B cell (primary cell): ENCODE results near the gene NUDT21. TPM values are rescaled to one million over a fixed set of nuclear protein-coding genes. Genes with fewer than 3 reads are reported as not detected.

Experiments used
- ATAC-seq: fragments of 200-7000 bp; cut with Tn5 transposase; one replicate; pipeline ENCODE4 v1.10.0; 2021; ENCODE audit warnings: low read depth, mild to moderate bottlenecking, moderate number of reproducible peaks, moderate library complexity
- CTCF ChIA-PET: fragments of 350-600 bp; sonication (Branson Sonifier 250); formaldehyde crosslinking; loops from one replicate; lab custom pipeline; 2021; ENCODE audit warnings: antibody characterized with exemption, inconsistent platforms; lab: Charles Lee
- POLR2A ChIA-PET: fragments of 350-600 bp; sonication (Branson Sonifier 250); formaldehyde crosslinking; loops from one replicate; lab custom pipeline; 2021; ENCODE audit warnings: antibody characterized with exemption; lab: Charles Lee
- DNase-seq: peaks from one replicate; pipeline ENCODE4 v3.0.0; 2013
- H2AFZ ChIP-seq: 2 replicates; pipeline ENCODE4 v1.6.1; 2012; ENCODE audit warnings: mild to moderate bottlenecking, low read depth, low read length; ENCODE audit not compliant: insufficient read depth, poor library complexity, severe bottlenecking
- H3K27ac ChIP-seq, 2 donors: 1 replicate in 1 of 2; 2 replicates in 1 of 2; pipeline ENCODE4 v1.5.1; 2012 to 2013; ENCODE audit warnings: low read length in 2 of 2, mild to moderate bottlenecking in 2 of 2, moderate library complexity in 1 of 2
- H3K27me3 ChIP-seq, 4 experiments: fragments of 200-600 bp in 1 of 4; sonication (generic) in 1 of 4; replicated peaks in 1 of 4; 1 replicate in 2 of 4; 2 replicates in 2 of 4; pipeline versions ENCODE4 v1.6.1 to v1.7.0; 2013 to 2016; ENCODE audit warnings: low read length in 3 of 4, mild to moderate bottlenecking in 2 of 4, mixed read lengths in 1 of 4, moderate library complexity in 1 of 4; ENCODE audit not compliant: insufficient read depth in 4 of 4, control insufficient read depth in 3 of 4; ENCODE audit errors: control extremely low read depth in 1 of 4
- H3K36me3 ChIP-seq, 2 experiments: replicated peaks in 1 of 2; 1 replicate in 1 of 2; 2 replicates in 1 of 2; pipeline versions ENCODE4 v1.6.1 to v1.7.1; 2013; ENCODE audit warnings: low read length in 1 of 2; ENCODE audit not compliant: insufficient read depth in 2 of 2, control insufficient read depth in 1 of 2; ENCODE audit errors: control extremely low read depth in 1 of 2, extremely low read depth in 1 of 2
- H3K4me1 ChIP-seq, 2 donors: fragments of 200-600 bp in 1 of 2; sonication (generic) in 1 of 2; 1 replicate in 1 of 2; 2 replicates in 1 of 2; pipeline versions ENCODE4 v1.5.1 to v1.6.1; 2013 to 2017; ENCODE audit warnings: low read length in 2 of 2; ENCODE audit not compliant: control insufficient read depth in 2 of 2, insufficient read depth in 2 of 2
- H3K4me2 ChIP-seq: replicated peaks from 2 replicates; pipeline ENCODE3; 2012; ENCODE audit warnings: mild to moderate bottlenecking, low read depth, low read length; ENCODE audit not compliant: poor library complexity, severe bottlenecking
- H3K4me3 ChIP-seq, 5 experiments: fragments of 200-600 bp in 1 of 5; sonication (generic) in 1 of 5; 1 replicate in 3 of 5; 2 replicates in 2 of 5; pipeline versions ENCODE4 v1.5.1 to v1.7.0; 2011 to 2016; ENCODE audit warnings: low read length in 4 of 5, mild to moderate bottlenecking in 4 of 5, low read depth in 2 of 5, control low read depth in 1 of 5, moderate library complexity in 1 of 5; ENCODE audit not compliant: insufficient read depth in 1 of 5; ENCODE audit errors: control extremely low read depth in 1 of 5, extremely low read depth in 1 of 5
- H3K79me2 ChIP-seq: fragments of 200-600 bp; sonication (generic); one replicate; pipeline ENCODE4 v1.6.0; 2016; ENCODE audit warnings: low read length; ENCODE audit not compliant: control insufficient read depth, insufficient read depth
- H3K9ac ChIP-seq: fragments of 200-600 bp; sonication (generic); 2 replicates; pipeline ENCODE4 v1.6.1; 2017; ENCODE audit warnings: mild to moderate bottlenecking, low read length, moderate library complexity
- H3K9me3 ChIP-seq, 3 donors: one replicate each; pipeline versions ENCODE4 v1.6.1 to v1.7.1; 2013; ENCODE audit warnings: low read length in 2 of 3; ENCODE audit not compliant: control insufficient read depth in 2 of 3, insufficient read depth in 1 of 3; ENCODE audit errors: control extremely low read depth in 1 of 3
- H4K20me1 ChIP-seq: 2 replicates; pipeline ENCODE4 v1.6.0; 2012; ENCODE audit warnings: mild to moderate bottlenecking, low read length; ENCODE audit not compliant: insufficient read depth, control insufficient read depth, poor library complexity, severe bottlenecking
- H3K27ac Mint-ChIP-seq: one replicate; pipeline ENCODE4 v1.8.0; 2021; ENCODE audit warnings: mixed read lengths
- H3K27me3 Mint-ChIP-seq: one replicate; pipeline ENCODE4 v1.8.0; 2021; ENCODE audit warnings: mixed read lengths
- H3K4me1 Mint-ChIP-seq: one replicate; pipeline ENCODE4 v1.8.0; 2021; ENCODE audit warnings: mixed read lengths
- H3K4me3 Mint-ChIP-seq: one replicate; pipeline ENCODE4 v1.8.0; 2021; ENCODE audit warnings: mixed read lengths
- H3K9me3 Mint-ChIP-seq: one replicate; pipeline ENCODE4 v1.8.0; 2022; ENCODE audit warnings: mixed read lengths; ENCODE audit not compliant: insufficient read depth
- EZH2 ChIP-seq: IDR thresholded peaks from 2 replicates; pipeline ENCODE4 v1.6.1; 2012; ENCODE audit warnings: borderline replicate concordance, low read depth, mild to moderate bottlenecking, moderate library complexity, low read length; ENCODE audit not compliant: insufficient read depth, poor library complexity, severe bottlenecking
- WGBS: methylation state at CpG from one replicate; pipeline ENCODE4 v1.1.5; 2013; ENCODE audit warnings: missing lambda C conversion rate; ENCODE audit not compliant: insufficient coverage; 5-methylcytosine and 5-hydroxymethylcytosine counted together
- intact Hi-C: fragments of 100-400 bp; cut with micrococcal nuclease; formaldehyde crosslinking; loops from one replicate; pipeline ENCODE4 v1.10.0; 2022
- polyA plus RNA-seq: library from polyadenylated mRNA; depleted of rRNA; stranded (reverse); fragments of >200 nt; gene quantifications from 2 replicates; pipeline ENCODE4 v1.2.3, GENCODE V29; 2012
- total RNA-seq, 2 donors: library from RNA; stranded (reverse); fragments of 120-200 nt in 1 of 2; gene quantifications; 1 replicate in 1 of 2; 2 replicates in 1 of 2; pipeline versions ENCODE4 v1.2.3 to v1.2.4, GENCODE V29; 2013 to 2022
- TF ChIP-seq, protein P1 (sequence below): fragments of 200-600 bp; IDR thresholded peaks from one replicate; pipeline ENCODE4 v1.8.0; 2022; ENCODE audit warnings: antibody characterized with exemption, mild to moderate bottlenecking

Gene NUDT21
- total and polyA plus RNA-seq, 2 donors (not counting 1 experiment from before 2014, with no cell fraction given), result 27.3 to 89.4 TPM

DNA sequence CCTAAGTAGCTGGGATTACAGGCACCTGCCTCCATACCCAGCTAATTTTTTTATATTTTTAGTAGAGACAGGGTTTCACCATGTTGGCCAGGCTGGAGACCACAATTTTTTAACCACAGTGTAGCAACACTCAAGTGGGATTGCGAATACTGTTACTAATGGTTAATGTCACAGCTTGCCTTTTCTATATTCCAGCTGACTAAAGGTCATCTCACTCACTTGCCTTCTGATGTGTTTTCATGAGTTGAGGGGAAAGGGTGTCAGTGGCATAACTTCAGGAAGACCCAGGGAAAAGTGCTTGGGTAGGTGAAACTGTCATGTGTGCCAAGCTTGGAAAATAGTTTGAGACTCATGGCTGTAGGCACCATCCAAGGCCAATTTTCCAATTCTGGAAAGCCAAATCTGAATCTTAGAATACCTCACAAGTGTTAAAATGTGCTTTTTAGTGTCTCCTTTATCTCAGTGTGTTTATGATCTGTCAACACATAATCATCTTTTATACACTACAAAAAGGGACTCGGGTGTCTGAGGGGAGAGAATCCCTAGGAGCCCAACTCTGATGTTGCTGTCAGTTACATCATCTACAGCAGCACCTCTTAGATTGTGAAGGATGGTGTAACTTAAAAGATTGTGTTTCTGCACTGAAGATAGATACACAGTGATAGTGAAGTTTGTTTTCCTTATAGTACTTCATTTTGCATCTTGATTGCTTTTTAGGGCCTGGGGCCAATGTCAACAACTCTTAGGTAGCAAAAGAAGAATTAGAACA lies 27.3 kb upstream of the NUDT21 start:
- no peak for DNase-seq
- no peak overlapping the region for H3K4me2 ChIP-seq
- ATAC-seq, result no peak
- Mint-ChIP-seq H3K9me3 (no peaks in the 10 kb centered on the region), H3K27me3 (no peaks in the 10 kb centered on the region), H3K4me3 (no peak overlapping the region), H3K4me1 (no peaks in the 10 kb centered on the region), H3K27ac (no peak overlapping the region)
- no peaks in the 10 kb centered on the region for H3K4me1 ChIP-seq
- no peak overlapping the region for H2AFZ ChIP-seq
- ChIA-PET CTCF (no interaction called here), POLR2A (no interaction called here)
- H3K27ac ChIP-seq, result no peak overlapping the region
- H3K27me3 ChIP-seq, result no peaks in the 10 kb centered on the region
- WGBS, result 100% methylated on average over 1 of the region's 2 CpGs
- H3K36me3 ChIP-seq, result peaks cover 0 to 49% of the 10 kb centered on the region in 2 experiments
- no peak overlapping the region for H3K4me3 ChIP-seq
- intact Hi-C loops, result no loop called here
- no peak for TF ChIP-seq EZH2
- TF ChIP-seq, protein P1, sequence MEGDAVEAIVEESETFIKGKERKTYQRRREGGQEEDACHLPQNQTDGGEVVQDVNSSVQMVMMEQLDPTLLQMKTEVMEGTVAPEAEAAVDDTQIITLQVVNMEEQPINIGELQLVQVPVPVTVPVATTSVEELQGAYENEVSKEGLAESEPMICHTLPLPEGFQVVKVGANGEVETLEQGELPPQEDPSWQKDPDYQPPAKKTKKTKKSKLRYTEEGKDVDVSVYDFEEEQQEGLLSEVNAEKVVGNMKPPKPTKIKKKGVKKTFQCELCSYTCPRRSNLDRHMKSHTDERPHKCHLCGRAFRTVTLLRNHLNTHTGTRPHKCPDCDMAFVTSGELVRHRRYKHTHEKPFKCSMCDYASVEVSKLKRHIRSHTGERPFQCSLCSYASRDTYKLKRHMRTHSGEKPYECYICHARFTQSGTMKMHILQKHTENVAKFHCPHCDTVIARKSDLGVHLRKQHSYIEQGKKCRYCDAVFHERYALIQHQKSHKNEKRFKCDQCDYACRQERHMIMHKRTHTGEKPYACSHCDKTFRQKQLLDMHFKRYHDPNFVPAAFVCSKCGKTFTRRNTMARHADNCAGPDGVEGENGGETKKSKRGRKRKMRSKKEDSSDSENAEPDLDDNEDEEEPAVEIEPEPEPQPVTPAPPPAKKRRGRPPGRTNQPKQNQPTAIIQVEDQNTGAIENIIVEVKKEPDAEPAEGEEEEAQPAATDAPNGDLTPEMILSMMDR, result no peak
- H3K9ac ChIP-seq, result no peak overlapping the region
- H3K79me2 ChIP-seq, result no peaks in the 10 kb centered on the region
- H3K9me3 ChIP-seq, result no peaks in the 10 kb centered on the region
- H4K20me1 ChIP-seq, result no peaks in the 10 kb centered on the region

DNA sequence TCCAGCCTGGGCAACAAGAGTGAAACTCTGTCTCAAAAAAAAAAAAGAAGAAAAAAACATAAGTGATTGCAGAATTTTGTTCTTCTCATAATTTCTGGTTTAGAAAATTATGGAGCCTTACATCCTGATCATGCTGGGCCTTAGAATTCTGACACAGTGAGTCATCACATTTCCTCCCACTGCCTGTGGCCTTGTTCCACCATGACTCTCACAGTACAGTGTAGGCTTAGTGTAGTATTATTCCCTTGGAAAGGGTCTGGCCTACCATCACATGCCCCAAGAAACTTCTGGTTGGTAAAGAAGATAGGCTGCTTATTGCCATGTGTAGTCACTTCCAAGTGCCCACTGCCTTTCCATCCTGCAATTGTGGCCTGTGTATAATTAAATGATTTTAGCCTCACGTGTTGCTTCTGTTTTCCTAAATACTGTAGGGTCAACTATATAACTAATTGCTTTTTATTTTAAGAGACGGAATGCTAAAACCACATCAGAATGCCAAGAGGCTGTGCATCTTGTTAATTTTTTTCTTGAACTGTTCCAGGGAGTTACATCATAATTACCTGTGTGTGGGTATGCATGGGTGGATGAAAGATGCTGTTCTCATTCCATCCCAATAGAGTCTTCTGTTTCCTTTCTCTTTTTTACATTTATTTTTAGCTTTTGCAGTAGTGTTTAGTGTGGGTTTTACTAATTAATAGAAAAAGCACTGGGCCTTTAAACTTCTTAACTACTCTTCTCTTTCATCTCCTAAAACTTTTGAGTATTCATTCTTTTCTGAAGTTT lies 26.2 kb upstream of the NUDT21 start:
- 100% methylated on average over 1 of the region's 2 CpGs for WGBS
- ATAC-seq (no peak), DNase-seq (no peak)
- H3K4me2 ChIP-seq, result no peak overlapping the region
- no peak overlapping the region for H2AFZ ChIP-seq
- Mint-ChIP-seq H3K27ac (no peak overlapping the region), H3K27me3 (no peaks in the 10 kb centered on the region), H3K4me1 (no peaks in the 10 kb centered on the region), H3K4me3 (no peak overlapping the region), H3K9me3 (no peaks in the 10 kb centered on the region)
- H3K36me3 ChIP-seq, result peaks cover 0 to 42% of the 10 kb centered on the region in 2 experiments
- no peak overlapping the region for H3K4me3 ChIP-seq
- no peaks in the 10 kb centered on the region for H3K79me2 ChIP-seq
- no peak overlapping the region for H3K27ac ChIP-seq
- H3K9me3 ChIP-seq, result no peaks in the 10 kb centered on the region
- no peak for TF ChIP-seq EZH2
- TF ChIP-seq, protein P1, result no peak
- no peaks in the 10 kb centered on the region for H4K20me1 ChIP-seq
- H3K9ac ChIP-seq, result no peak overlapping the region
- CTCF ChIA-PET, result no interaction called here
- no peaks in the 10 kb centered on the region for H3K27me3 ChIP-seq
- POLR2A ChIA-PET, result no interaction called here
- intact Hi-C loops, result no loop called here
- no peaks in the 10 kb centered on the region for H3K4me1 ChIP-seq
